Memory B cell (primary cell): ENCODE data around the gene MAD1L1.
A peak's percentile ranks its signal among the peaks of the same experiment; 100 is the strongest.

Source experiments
- ATAC-seq: fragments of 150-1000 bp; cut with Tn5 transposase; 2 replicates; pipeline ENCODE4 v1.10.0; 2021; ENCODE audit warnings: low read depth, mild to moderate bottlenecking, moderate library complexity
- DNase-seq, 2 donors: peaks; one replicate each; pipeline ENCODE4 v3.0.0; 2022; ENCODE audit warnings: low spot score in 2 of 2
- H3K27ac Mint-ChIP-seq: one replicate; pipeline ENCODE4 v1.8.0; 2022; ENCODE audit warnings: mild to moderate bottlenecking, moderate library complexity, mixed read lengths
- H3K27me3 Mint-ChIP-seq: one replicate; pipeline ENCODE4 v1.8.0; 2022; ENCODE audit warnings: mixed read lengths
- H3K36me3 Mint-ChIP-seq: one replicate; pipeline ENCODE4 v1.8.0; 2022; ENCODE audit warnings: mild to moderate bottlenecking, mixed read lengths
- H3K4me1 Mint-ChIP-seq: one replicate; pipeline ENCODE4 v1.8.0; 2022; ENCODE audit warnings: mixed read lengths
- H3K4me3 Mint-ChIP-seq: one replicate; pipeline ENCODE4 v1.8.0; 2022; ENCODE audit warnings: mild to moderate bottlenecking, moderate library complexity, mixed read lengths
- H3K9me3 Mint-ChIP-seq: one replicate; pipeline ENCODE4 v1.8.0; 2022; ENCODE audit warnings: mixed read lengths

MAD1L1 gene

GRCh38 chr7:2131341-2131740 lies 101.4 kb downstream of the MAD1L1 start:
- peaks cover 18% of the 10 kb centered on the region for H3K36me3 Mint-ChIP-seq
- peaks cover 5% of the 10 kb centered on the region for H3K4me1 Mint-ChIP-seq
- no peak overlapping the region for H3K4me3 Mint-ChIP-seq
- H3K27me3 Mint-ChIP-seq, result no peaks in the 10 kb centered on the region
- H3K9me3 Mint-ChIP-seq, result no peaks in the 10 kb centered on the region
- no peak overlapping the region for H3K27ac Mint-ChIP-seq
- no peak for ATAC-seq
- no peak for DNase-seq

- Mint-ChIP-seq H3K4me1 (peaks cover 5% of the 10 kb centered on the region), H3K36me3 (peaks cover 16% of the 10 kb centered on the region), H3K27ac (no peak overlapping the region), H3K27me3 (no peaks in the 10 kb centered on the region), H3K4me3 (no peak overlapping the region), H3K9me3 (no peaks in the 10 kb centered on the region)
- ATAC-seq, result no peak
- DNase-seq, result no peak
Measured at GRCh38 chr7:2130096-2130375, 102.7 kb downstream of the MAD1L1 start.

GRCh38 chr7:2129323-2130095 lies 103.2 kb downstream of the MAD1L1 start:
- no peak overlapping the region for H3K27ac Mint-ChIP-seq
- peaks cover 5% of the 10 kb centered on the region for H3K4me1 Mint-ChIP-seq
- no peaks in the 10 kb centered on the region for H3K9me3 Mint-ChIP-seq
- no peaks in the 10 kb centered on the region for H3K27me3 Mint-ChIP-seq
- no peak overlapping the region for H3K4me3 Mint-ChIP-seq
- DNase-seq (no peak), ATAC-seq (no peak)
- peaks cover 13% of the 10 kb centered on the region for H3K36me3 Mint-ChIP-seq

- Mint-ChIP-seq H3K36me3 (peaks cover 8% of the 10 kb centered on the region), H3K27me3 (no peaks in the 10 kb centered on the region), H3K27ac (no peak overlapping the region), H3K4me3 (no peak overlapping the region), H3K9me3 (no peaks in the 10 kb centered on the region), H3K4me1 (peaks cover 5% of the 10 kb centered on the region)
- no peak for DNase-seq
- ATAC-seq, result no peak
Measured at GRCh38 chr7:2128601-2129322, 104.0 kb downstream of the MAD1L1 start.

- Mint-ChIP-seq H3K27ac (no peak overlapping the region), H3K4me3 (no peak overlapping the region), H3K36me3 (peaks cover 4% of the 10 kb centered on the region), H3K27me3 (no peaks in the 10 kb centered on the region), H3K9me3 (no peaks in the 10 kb centered on the region), H3K4me1 (peaks cover 3% of the 10 kb centered on the region)
- DNase-seq (no peak), ATAC-seq (no peak)
Measured at GRCh38 chr7:2126621-2127020, 106.1 kb downstream of the MAD1L1 start.

GRCh38 chr7:2125931-2126330 lies 106.8 kb downstream of the MAD1L1 start:
- Mint-ChIP-seq H3K4me3 (no peak overlapping the region), H3K36me3 (peaks cover 4% of the 10 kb centered on the region), H3K27me3 (no peaks in the 10 kb centered on the region), H3K4me1 (peaks cover 3% of the 10 kb centered on the region), H3K9me3 (no peaks in the 10 kb centered on the region), H3K27ac (no peak overlapping the region)
- DNase-seq (no peak), ATAC-seq (no peak)

GRCh38 chr7:2124604-2125345 lies 108.0 kb downstream of the MAD1L1 start:
- Mint-ChIP-seq H3K27ac (no peak overlapping the region), H3K27me3 (no peaks in the 10 kb centered on the region), H3K36me3 (peaks cover 8% of the 10 kb centered on the region), H3K4me3 (no peak overlapping the region), H3K9me3 (no peaks in the 10 kb centered on the region), H3K4me1 (peaks cover 7% of the 10 kb centered on the region)
- ATAC-seq, result no peak
- DNase-seq, result no peak

GRCh38 chr7:2123916-2124315 lies 108.8 kb downstream of the MAD1L1 start:
- peaks cover 11% of the 10 kb centered on the region for H3K4me1 Mint-ChIP-seq
- ATAC-seq (no peak), DNase-seq (no peak)
- no peaks in the 10 kb centered on the region for H3K9me3 Mint-ChIP-seq
- no peak overlapping the region for H3K4me3 Mint-ChIP-seq
- H3K27me3 Mint-ChIP-seq, result no peaks in the 10 kb centered on the region
- no peak overlapping the region for H3K27ac Mint-ChIP-seq
- peaks cover 10% of the 10 kb centered on the region for H3K36me3 Mint-ChIP-seq

- Mint-ChIP-seq H3K4me1 (peaks cover 10% of the 10 kb centered on the region), H3K36me3 (peaks cover 10% of the 10 kb centered on the region), H3K27ac (no peak overlapping the region), H3K4me3 (no peak overlapping the region), H3K9me3 (no peaks in the 10 kb centered on the region), H3K27me3 (no peaks in the 10 kb centered on the region)
- ATAC-seq, result no peak
- DNase-seq, result no peak
Measured at GRCh38 chr7:2123360-2123759, 109.4 kb downstream of the MAD1L1 start.

- ATAC-seq (no peak), DNase-seq (no peak)
- Mint-ChIP-seq H3K27ac (no peak overlapping the region), H3K36me3 (peaks cover 6% of the 10 kb centered on the region), H3K4me3 (no peak overlapping the region), H3K9me3 (no peaks in the 10 kb centered on the region), H3K4me1 (peaks cover 8% of the 10 kb centered on the region), H3K27me3 (no peaks in the 10 kb centered on the region)
Measured at GRCh38 chr7:2122651-2123050, 110.1 kb downstream of the MAD1L1 start.

- Mint-ChIP-seq H3K27ac (no peak overlapping the region), H3K4me3 (no peak overlapping the region), H3K9me3 (peaks cover 2% of the 10 kb centered on the region), H3K36me3 (peaks cover 6% of the 10 kb centered on the region), H3K4me1 (peaks cover 10% of the 10 kb centered on the region), H3K27me3 (no peaks in the 10 kb centered on the region)
- DNase-seq (no peak), ATAC-seq (no peak)
Measured at GRCh38 chr7:2120841-2121830, 111.6 kb downstream of the MAD1L1 start.

- H3K4me3 Mint-ChIP-seq, result no peak overlapping the region
- H3K36me3 Mint-ChIP-seq, result peaks cover 6% of the 10 kb centered on the region
- no peaks in the 10 kb centered on the region for H3K27me3 Mint-ChIP-seq
- peaks cover 2% of the 10 kb centered on the region for H3K9me3 Mint-ChIP-seq
- peak overlapping the region; percentile 45 for H3K27ac Mint-ChIP-seq
- DNase-seq (no peak), ATAC-seq (peak; percentile 27)
- H3K4me1 Mint-ChIP-seq, result peaks cover 10% of the 10 kb centered on the region
Measured at GRCh38 chr7:2120251-2120660, 112.5 kb downstream of the MAD1L1 start.

- no peak overlapping the region for H3K27ac Mint-ChIP-seq
- H3K4me3 Mint-ChIP-seq, result no peak overlapping the region
- DNase-seq, result no peak
- peaks cover 2% of the 10 kb centered on the region for H3K9me3 Mint-ChIP-seq
- H3K4me1 Mint-ChIP-seq, result peaks cover 10% of the 10 kb centered on the region
- H3K27me3 Mint-ChIP-seq, result no peaks in the 10 kb centered on the region
- no peak for ATAC-seq
- peaks cover 11% of the 10 kb centered on the region for H3K36me3 Mint-ChIP-seq
Measured at GRCh38 chr7:2118630-2119190, 114.0 kb downstream of the MAD1L1 start.
